Measurements from ENCODE around the gene MCF2L2.

MCF2L2 gene

GRCh38 chr3:183270344-183270743, 158.1 kb downstream of the MCF2L2 start:
- TF ChIP-seq SIN3A (IDR thresholded peaks at IDR 0.05; ENCODE audit: borderline replicate concordance, insufficient read depth, low read length) = no peak
- TF ChIP-seq FOXP2 (optimal IDR thresholded peaks at IDR 0.05; ENCODE audit: borderline replicate concordance, extremely low read depth, extremely low read length, insufficient read depth) = no peak
- TF ChIP-seq TAF1 (IDR thresholded peaks at IDR 0.05; ENCODE audit: borderline replicate concordance, insufficient read depth, low read length) = no peak
- TF ChIP-seq REST (IDR thresholded peaks at IDR 0.05; ENCODE audit: insufficient read depth in 1 of 2, low read depth in 2 of 2, low read length in 2 of 2) = no peak
- no peak for TF ChIP-seq POLR2AphosphoS5 (IDR thresholded peaks at IDR 0.05; ENCODE audit: low read depth, low read length)

GRCh38 chr3:183269345-183269744, 159.1 kb downstream of the MCF2L2 start:
- no peak for TF ChIP-seq SIN3A (IDR thresholded peaks at IDR 0.05; ENCODE audit: borderline replicate concordance, insufficient read depth, low read length)
- TF ChIP-seq TAF1 (IDR thresholded peaks at IDR 0.05; ENCODE audit: borderline replicate concordance, insufficient read depth, low read length) = no peak

GRCh38 chr3:183268366-183268765, 160.1 kb downstream of the MCF2L2 start:
- TF ChIP-seq TAF1 (IDR thresholded peaks at IDR 0.05; ENCODE audit: borderline replicate concordance, insufficient read depth, low read length) (no peak), POLR2AphosphoS5 (IDR thresholded peaks at IDR 0.05; ENCODE audit: low read depth, low read length) (no peak), REST (IDR thresholded peaks at IDR 0.05; ENCODE audit: insufficient read depth in 1 of 2, low read depth in 2 of 2, low read length in 2 of 2) (no peak), SIN3A (IDR thresholded peaks at IDR 0.05; ENCODE audit: borderline replicate concordance, insufficient read depth, low read length) (no peak), FOXP2 (optimal IDR thresholded peaks at IDR 0.05; ENCODE audit: borderline replicate concordance, extremely low read depth, extremely low read length, insufficient read depth) (no peak)

GRCh38 chr3:183267140-183267539, 161.3 kb downstream of the MCF2L2 start:
- TF ChIP-seq SIN3A (IDR thresholded peaks at IDR 0.05; ENCODE audit: borderline replicate concordance, insufficient read depth, low read length) = no peak
- no peak for TF ChIP-seq REST (IDR thresholded peaks at IDR 0.05; ENCODE audit: insufficient read depth in 1 of 2, low read depth in 2 of 2, low read length in 2 of 2)
- no peak for TF ChIP-seq POLR2AphosphoS5 (IDR thresholded peaks at IDR 0.05; ENCODE audit: low read depth, low read length)

GRCh38 chr3:183266454-183266853, 162.0 kb downstream of the MCF2L2 start:
- no peak for TF ChIP-seq TAF1 (IDR thresholded peaks at IDR 0.05; ENCODE audit: borderline replicate concordance, insufficient read depth, low read length)
- no peak for TF ChIP-seq SIN3A (IDR thresholded peaks at IDR 0.05; ENCODE audit: borderline replicate concordance, insufficient read depth, low read length)
- TF ChIP-seq REST (IDR thresholded peaks at IDR 0.05; ENCODE audit: insufficient read depth in 1 of 2, low read depth in 2 of 2, low read length in 2 of 2) = no peak
- no peak for TF ChIP-seq POLR2AphosphoS5 (IDR thresholded peaks at IDR 0.05; ENCODE audit: low read depth, low read length)
- TF ChIP-seq FOXP2 (optimal IDR thresholded peaks at IDR 0.05; ENCODE audit: borderline replicate concordance, extremely low read depth, extremely low read length, insufficient read depth) = no peak

Data from PFSK-1 (cell line).